Hepatic stellate cell (primary cell): ENCODE measurements around the gene BORCS5.
"Not testable (repeated sequence)": the region's sequence is repeated elsewhere in the genome, so short reads cannot be mapped to it uniquely, and the experiment has no call there.

Experiments
- DNase-seq: peaks from one replicate; pipeline ENCODE4 v3.0.0; 2011; ENCODE audit warnings: low spot score

Gene BORCS5

DNA sequence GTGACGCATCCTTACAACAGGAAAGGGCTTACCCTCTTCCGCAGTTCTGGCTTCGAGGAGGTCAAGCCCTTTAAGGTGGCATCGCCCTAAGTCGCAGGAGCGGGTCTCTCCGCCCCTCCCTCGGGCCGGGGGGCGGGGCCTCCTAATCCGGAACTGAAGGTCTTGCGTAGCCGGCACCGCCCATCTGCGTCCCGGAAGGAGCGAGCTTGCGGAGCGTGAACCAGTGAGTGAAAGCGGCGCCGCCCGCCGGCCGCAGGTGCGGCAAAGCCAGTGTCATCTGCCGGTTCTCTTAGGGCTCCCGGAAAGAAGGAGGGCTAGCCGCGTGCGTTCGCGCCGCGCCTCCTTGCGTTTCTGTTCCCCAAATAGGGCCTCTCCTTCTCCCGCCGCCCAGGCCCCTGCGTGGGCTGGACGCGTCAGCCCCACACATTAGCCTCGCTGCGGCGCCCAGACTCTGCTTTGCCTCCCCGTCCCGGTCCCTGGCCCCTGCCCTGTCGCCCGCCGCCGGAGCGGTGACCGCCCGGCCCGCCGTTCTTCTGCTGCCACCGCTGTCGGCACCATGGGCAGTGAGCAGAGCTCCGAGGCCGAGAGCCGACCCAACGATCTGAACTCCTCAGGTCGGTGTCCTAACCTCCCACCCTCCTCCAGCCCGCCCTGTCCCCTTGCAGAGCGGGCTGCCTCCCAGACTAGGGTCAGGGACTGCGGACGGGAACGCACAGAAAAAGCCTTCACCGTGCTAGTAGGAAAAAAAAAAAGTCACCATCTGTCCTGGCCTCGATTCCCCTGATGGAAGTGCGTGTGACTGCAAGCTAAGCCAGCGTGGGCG, at the start of gene BORCS5:
Gene BORCS5, plus strand, starts transcription at position 183 of the 823 bp plus-strand sequence. Its CDS starts 374 bp downstream, at position 557.
- DNase-seq: peak; percentile 88

DNA sequence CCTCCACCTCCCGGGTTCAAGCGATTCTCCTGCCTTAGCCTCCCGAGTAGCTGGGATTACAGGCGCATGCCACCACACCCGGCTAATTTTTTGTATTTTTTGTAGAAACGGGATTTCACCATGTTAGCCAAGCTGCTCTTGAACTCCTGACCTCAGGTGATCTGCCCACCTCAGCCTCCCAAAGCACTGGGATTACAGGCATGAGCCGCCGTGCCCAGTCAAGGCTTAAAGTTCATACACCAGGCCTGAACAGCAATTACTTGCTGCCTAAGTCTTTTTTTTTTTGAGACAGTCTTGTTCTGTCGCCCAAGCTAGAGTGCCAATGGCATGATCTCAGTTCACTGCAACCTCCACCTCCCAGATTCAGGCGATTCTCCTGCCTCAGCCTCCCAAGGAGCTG, 46.2 kb upstream of the BORCS5 start:
- DNase-seq: not testable (repeated sequence)

DNA sequence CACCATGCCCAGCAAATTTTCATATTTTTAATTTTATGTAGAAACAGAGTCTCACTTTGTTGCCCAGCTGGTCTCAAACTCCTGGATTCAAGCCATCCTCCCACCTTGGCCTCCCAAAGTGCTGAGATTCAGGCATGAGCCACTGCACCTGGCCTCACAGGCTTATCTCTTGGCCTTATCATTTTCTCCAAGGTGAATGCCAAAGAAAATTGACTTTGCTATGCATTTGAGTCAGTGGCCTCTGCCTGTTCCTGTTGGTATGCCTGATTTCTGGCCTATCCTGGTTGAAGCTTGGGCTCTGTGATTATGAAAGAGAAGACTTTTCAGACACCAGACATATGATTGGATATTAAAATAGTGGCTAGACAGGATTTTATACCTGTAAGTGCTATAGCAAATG, 41.0 kb upstream of the BORCS5 start:
- no peak for DNase-seq

DNA sequence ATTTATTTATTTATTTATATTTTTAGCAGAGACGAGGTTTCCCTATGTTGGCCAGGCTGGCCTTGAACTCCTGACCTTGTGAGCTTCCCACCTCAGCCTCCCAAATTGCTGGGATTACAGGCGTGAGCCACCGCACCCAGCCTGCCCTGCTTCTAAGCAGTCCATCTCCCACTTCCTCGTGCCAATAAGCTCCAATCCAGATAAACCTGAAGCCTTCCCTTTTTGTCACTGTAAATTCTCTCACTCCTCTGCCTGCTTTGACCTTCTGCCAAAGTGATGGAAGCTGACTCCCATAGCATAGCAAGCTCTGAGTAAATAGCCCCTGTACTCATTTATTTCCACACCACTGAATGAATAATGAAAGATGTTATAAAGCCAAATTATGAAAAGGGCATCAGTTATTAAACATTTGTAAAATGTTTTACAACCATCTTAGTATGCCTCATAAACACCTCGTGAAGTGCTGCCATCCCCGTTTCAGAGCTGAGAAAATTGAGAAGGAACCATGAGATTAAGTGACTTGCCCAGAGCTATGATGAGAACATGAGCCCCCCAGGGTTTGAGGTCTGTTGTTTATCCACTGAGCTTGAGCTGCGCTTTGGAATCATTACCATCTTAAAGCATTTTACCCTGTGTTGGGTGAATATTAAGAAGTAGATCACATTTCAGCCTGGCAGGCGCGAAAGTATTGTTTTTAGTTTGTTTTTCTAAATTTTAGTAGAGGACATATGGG, 37.3 kb upstream of the BORCS5 start:
- DNase-seq: no peak

DNA sequence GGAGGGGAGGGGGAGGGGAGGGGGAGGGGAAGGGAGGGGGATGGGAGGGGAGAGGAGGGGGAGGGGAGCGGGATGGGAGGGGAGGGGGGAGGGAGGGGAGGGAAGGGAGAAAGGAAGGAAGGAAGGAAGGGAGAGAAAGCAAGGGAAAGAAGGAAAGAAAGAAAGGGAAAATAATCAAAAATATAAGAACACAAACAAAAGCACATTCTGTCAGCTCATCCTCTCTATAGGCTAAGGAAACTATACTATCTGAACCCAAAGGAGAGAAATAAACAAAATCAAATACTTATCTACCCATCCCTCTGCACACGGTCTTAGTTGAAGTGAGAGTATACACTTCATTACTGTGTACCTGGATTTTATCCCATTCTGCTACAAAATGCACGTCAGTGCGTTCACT, 33.8 kb upstream of the BORCS5 start:
- no peak for DNase-seq

DNA sequence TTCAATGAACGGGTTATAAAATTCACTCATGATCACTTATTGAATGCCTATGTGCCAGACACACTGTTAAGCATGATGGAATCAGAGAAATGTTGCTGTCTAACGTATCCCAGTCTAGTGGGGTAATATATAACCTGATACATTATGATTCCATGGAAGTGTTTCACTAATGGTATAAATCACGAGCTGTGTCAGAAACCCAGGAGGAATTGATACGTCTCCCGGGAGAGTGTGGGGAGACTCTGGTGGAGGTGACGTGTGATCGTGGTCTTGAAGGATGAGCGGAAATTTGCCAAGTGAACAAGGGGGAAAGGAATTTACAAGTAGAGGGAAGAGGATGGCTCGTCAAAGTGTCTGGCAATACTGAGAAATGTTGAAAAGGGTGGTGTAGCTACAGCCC, 33.3 kb upstream of the BORCS5 start:
- no peak for DNase-seq

DNA sequence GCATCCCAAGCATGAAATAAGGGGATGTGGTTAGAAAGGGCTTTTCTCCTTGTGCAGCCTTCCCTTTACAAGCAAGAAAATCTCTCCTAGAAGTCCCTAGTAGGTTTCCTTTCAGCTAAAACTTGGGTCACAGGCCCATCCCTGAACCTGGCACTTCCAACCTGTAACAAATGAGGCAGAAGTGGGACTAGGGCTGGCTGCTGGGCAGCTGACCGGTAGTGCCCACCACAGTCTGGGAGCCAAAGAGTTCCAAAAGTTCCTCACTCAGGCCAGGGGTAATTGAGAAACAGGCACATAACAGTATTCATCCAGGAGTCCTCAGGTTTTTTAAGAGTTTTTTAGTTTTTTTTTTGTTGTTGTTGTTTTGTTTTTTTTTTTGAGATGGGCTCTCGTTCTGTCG, 30.6 kb upstream of the BORCS5 start:
- no peak for DNase-seq

DNA sequence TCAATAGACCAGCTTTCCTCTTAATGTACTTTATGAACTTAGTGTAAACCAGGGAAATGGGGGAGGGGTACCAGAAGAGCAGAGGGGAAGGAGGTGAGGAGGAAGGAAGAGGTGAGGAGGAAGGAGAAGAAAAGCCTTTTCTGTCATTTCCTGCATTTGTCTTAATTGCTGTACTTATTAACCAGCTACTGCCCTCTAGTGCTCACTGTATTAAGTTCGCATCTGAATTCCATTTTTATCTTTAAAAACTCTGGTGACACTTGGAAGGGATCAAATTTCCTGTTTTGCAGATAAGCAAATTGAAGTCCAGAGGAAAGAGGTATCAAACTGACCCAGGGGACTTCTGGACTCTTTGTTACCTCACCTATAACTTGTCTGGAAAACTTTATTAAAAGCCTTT, 29.1 kb upstream of the BORCS5 start:
- peak; percentile 55 for DNase-seq

DNA sequence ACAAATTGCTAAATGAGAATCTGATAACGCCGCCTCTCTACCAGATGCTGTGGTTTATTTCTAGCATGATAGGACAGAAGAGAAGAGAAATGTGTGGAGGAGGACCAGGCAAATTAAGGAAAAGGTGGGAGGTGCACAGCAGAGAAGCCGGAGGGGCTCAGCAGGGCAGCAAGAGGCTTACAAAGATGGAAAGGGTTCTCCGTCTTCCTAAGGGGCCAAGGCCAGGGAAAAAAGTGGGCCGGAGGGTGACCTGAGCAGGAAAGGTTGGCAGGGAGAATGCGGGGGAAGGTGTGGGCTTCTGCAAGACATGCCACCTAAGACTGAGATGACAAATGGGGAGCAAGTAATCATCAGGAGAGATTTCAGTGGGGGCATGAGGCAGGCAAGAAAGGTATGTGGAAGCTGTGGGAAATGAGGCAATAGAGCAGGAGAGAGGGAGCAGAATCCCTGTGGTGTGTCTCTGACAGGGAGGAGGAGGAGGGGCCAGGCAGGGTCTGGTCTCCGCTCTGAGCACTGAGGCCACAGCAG, 25.6 kb upstream of the BORCS5 start:
- DNase-seq: no peak

DNA sequence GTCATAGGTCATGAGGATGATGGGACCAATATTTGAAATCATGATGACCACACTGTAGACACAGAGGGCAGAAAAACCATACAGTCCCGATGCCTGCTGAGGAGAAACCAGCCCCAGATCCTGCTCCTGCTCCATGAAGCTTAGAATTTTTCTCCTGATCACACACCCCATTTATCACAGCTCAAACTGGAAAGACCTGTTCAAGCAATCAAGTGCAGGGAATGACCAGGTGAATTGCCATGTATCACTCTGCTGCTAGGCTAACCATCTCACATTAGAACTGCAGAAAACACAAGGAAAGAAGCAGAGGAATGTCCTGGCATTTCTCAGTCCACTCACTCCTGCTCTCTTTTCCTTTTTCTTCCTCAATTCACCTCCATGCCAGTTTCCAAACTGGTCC, 25.0 kb upstream of the BORCS5 start:
- no peak for DNase-seq

DNA sequence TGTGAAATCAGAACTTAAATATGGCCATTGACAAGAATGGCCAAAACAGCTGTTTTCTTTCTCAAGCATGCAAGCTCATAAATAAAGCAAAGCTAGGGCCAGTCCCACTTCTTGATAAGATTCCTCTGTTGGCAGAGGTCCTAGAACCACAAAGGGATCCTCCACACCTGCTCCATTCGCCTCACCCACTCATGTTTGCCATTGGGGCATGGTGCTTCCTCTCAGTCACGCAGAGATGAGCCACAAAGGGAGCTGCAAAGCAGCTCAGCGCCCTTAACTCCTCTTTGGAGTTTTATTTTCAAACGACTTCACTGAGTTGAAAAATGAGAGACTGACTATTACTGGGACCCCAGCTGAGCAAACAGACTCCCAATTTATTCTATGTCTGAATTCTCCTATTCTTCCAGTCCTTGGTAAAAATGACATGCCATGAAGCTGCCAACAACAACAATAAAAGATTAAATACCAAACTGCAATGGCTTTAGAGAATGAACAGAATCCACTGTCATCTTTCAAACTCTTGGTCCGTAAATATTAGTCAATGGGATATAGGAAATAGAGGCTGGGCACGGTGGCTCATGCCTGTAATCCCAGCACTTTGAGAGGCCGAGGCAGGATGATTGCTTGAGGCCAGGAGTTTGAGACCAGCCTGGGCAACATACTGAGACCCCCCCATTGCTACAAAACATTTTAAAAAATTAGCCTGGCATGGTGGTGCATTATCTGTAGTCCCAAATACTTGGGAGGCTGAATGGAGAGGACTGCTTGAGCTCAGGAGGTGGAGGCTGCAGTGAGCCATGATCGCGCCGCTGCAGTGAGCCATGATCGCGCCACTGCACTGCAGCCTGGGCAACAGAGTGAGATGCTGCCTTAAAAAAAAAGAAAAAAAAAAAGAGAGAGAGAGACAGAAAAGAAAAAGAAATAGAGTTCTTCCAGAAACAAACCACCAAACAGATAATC, 23.2 kb upstream of the BORCS5 start:
- peak; percentile 52 for DNase-seq

DNA sequence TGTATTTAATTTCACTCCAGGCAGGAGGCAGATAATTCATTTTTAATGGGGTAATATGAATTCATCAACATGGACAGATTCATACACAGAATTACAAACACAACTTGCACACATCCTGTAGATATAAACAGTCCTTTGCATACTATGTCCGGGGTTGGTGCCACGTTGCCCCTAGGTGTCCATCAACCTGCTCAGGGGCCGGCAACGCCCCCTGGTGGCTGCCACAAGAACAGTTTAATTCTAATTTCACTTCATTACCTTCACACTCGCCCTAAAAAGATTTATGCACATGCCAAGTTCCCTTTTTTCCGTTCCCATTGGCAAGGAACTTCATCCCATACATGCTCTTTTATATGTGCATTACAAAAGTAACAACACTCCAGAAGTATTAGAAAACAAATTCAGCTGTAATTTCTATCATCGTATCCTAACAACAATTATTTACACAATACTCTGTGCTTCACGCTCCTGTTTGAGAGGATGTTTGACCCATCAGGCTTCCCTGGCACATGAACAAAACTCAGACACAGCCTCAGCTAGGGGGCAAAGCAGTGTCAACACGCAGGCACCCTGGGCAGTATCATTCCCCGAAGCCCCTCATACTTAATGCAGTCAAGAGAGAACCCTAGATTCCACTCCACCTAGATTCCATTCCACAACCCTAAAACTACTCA, 22.4 kb upstream of the BORCS5 start:
- peak; percentile 62 for DNase-seq

DNA sequence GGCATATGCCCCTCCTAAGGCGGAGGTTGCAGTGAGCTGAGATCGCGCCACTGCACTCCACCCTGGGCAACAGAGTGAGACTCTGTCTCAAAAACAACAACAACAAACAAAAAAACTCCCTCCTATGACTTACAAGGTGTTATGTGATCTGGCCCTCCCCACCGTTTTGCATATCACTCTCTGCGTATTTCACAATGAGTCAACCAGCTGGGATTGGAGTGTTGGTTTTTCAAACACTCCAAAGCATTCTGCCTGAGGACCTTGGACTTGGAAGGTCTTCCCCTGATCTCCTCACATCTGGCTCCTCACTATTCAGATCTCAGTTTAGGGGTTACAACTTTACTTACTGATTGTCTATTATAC, 20.8 kb upstream of the BORCS5 start:
- DNase-seq: no peak

DNA sequence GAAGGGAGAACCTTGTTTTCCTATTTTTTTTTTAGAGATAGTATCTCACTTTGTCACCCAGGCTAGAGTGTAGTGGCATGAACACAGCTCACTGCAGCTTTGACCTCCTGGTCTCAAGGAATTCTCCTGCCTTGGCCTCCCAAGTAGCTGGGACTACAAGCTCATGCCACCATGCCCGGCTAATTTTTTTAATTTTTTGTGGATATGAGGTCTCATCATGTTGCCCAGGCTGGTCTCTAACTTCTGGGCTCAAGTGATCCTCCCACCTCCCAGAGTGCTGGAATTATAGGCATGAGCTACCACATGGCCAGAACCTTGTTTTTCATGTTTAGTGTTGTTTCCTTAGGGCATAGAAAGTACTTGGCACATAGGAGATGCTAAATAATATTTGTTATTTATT, 20.4 kb upstream of the BORCS5 start:
- no peak for DNase-seq

DNA sequence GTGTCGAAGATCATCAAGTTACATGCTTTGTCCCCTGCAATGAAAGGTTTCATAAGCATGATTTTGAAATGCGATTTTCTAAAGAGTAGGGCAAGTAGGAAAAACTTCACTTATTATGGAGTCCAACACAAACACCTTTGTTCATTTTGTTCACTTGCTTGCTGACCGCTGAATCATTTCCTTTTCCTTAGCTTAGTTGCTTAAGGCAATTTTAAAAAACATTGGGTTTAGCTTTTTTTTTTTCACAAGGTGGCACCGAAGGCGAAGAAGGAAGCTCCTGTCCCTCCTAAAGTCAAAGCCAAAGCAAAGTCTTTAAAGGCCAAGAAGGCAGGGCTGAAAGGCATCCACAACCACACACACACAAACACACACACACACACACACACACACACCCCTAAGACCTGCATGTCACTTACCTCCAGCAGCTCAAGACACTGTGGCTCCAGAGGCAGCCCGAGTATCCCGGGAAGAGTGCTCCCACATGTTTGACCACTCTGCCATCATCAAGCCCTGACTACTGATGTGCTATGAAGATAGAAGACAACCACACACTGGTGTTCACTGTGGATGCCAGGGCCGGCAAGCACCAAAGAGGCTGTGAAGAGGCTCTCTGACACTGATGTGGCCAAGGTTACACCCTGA, 18.2 kb upstream of the BORCS5 start:
- no peak for DNase-seq

DNA sequence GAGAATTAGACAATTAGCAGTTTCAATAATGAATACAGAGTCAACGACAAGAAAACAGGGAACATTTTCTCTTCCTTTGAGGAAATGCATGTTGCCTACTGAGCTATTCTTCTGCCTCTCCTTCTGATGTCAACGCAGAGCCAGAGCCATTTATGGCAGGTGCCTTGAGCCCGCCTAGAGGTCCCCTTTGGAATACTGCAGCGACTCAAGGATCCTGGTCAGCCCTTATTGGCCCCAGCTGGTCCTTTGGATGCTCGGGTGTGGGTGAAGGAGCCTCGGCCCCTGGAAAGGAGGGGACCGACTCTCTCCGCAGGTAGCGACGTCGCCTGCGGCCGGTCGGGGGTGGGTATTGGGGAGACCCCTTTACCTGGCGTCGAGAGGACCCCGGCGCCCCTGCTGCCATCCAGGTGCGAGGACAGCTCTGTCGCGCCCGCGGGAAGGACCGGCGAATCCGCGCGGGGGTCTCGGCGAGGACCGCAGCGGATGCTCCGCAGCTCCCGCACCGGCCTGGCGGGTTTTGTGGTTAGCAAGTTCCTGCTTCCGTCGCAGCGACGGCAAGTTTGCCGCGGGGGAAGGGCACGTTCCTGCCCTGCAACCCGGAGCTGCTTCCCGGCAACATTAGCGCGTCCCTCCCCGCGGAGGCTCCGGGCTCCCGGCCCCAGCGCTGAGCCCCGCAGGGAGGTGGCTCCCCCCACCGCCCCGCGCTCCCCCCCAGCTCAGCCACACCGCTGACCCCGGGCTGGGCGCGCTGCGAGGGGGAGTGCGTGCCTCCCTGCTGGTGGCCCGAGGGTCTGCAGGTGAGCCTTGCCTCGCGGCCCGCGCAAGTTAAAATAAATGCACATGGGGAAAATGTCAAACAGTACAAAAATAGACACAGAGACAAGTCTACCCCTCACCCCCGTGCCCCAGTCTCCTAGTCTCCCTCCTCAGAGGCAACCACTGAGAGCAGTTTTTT, 6.9 kb upstream of the BORCS5 start, which contains the start of gene MANSC1:
Gene MANSC1, minus strand, starts transcription at position 532 of the 955 bp plus-strand sequence. CDS start 6,928 bp downstream, outside the sequence.
- DNase-seq: peak; percentile 49

DNA sequence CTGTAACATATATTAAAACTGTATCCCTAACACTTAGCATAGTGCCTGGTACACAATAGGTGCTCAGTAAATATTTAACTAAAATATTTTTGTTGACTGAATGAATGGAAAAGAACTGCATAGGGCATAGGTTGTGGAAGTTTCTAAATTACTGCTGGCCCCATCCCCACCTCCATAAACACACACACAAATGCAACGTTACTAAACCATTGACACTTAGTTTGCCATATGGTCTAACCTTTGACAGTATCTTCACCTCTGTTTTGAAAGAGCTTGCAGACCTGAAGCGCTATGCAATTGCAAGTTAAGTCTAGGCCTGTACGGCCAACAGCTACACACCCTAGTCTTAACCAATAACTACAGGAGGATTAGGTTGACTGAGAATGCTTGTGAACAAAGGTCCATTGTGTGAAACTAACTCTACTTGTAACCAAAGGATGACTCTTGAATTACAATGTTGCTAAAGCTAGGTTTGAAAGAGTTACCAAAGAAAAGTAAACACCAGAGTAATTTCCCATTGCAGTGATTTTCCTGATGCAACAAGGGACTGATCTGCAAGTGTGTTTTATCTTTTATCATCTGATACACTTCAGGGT, 5.9 kb upstream of the BORCS5 start:
- DNase-seq: no peak

DNA sequence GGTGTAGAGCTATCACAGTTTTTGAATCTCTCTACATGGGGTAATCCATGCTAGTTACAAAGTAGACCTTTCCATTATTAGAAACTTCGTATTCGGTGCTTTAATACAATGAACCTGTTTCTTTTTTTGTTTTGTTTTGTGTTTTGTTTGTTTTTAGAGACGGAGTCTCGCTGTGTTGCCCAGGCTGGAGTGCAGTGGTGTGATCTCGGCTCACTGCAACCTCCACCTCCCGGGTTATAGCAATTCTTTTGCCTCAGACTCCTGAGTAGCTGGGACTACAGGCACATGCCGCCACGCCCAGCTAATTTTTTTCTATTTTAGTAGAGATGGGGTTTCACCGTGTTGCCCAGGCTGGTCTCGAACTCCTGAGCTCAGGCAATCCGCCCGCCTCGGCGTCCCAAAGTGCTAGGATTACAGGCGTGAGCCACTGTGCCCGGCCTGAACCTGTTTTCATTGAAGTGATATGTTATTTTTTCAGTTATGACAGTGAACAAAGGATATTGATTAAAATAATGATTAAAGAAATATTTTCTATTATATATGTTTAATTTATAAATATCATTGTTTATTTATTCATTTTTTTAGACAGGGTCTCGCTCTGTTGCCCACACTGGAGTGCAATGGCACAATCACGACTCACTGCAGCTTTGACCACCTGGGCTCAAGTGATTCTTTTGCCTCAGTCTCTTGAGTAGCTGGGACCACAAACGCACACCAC, 5.3 kb upstream of the BORCS5 start:
- DNase-seq: not testable (repeated sequence)

DNA sequence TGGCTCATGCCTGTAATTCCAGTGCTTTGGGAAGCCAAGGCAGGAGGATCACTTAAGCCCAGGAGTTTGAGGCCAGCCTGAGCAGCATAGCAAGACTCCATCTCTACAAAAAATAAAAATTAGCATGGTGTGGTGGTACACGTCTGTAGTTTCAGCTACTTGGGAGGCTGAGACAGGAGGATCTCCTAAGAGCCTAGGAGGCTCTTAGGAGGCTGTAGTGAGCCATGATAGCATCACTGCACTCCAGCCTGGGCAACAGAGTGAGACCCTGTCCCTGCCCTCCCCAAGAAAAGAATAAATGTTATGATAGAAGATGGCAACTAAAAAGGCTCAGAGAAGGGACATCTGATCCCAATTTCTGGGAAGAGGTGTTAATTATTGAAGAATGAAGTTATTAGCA, 3.6 kb upstream of the BORCS5 start:
- DNase-seq: no peak
